Vagina (tissue), 2 donors: ENCODE measurements around the gene RBM34.

Experiments
- CTCF ChIP-seq, 3 experiments: fragments of 450-650 bp in 2 of 3; fragments of 200-600 bp in 1 of 3; sonication (generic) in 1 of 3; IDR thresholded peaks; one replicate each; pipeline ENCODE4 v1.5.1; 2017 to 2019; ENCODE audit warnings: antibody characterized with exemption in 3 of 3, mild to moderate bottlenecking in 2 of 3, moderate library complexity in 2 of 3
- POLR2A ChIP-seq, 2 donors: fragments of 450-650 bp; IDR thresholded peaks; one replicate each; pipeline ENCODE4 v1.6.1; 2017; ENCODE audit warnings: antibody characterized with exemption in 2 of 2, mild to moderate bottlenecking in 2 of 2, moderate library complexity in 2 of 2

GRCh38 chr1:235158680-235159079 is 2.4 kb downstream of the RBM34 start:
- TF ChIP-seq CTCF (IDR thresholded peaks at IDR 0.05) (no peak), POLR2A (IDR thresholded peaks at IDR 0.05) (no peak)
